Left forelimb (tissue), 1 donor: ENCODE data around the gene WFDC12.

Experiments used
- DNase-seq: peaks from one replicate; pipeline ENCODE4 v3.0.0-alpha.2; 2018; ENCODE audit warnings: low spot score

The WFDC12 gene

DNA sequence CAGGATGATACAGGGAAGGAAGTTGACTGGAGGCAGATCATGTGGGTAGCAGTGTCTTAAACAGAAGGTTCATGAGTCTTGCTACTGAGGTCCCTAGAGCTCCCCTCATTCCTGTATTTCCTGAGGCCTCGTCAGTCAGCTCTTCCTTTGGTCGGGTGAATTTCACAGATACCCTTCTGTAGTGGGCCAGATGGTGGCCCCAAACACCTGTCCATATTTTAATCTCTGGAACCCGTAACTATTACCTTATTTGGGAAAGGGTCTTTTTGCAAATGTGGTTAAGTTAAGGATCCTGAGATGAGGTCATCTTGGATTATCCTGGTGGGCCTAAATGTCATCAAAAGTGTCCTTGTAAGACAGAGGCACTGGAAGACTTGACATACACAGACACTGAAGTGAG lies 32.9 kb downstream of the WFDC12 start:
- no peak for DNase-seq

DNA sequence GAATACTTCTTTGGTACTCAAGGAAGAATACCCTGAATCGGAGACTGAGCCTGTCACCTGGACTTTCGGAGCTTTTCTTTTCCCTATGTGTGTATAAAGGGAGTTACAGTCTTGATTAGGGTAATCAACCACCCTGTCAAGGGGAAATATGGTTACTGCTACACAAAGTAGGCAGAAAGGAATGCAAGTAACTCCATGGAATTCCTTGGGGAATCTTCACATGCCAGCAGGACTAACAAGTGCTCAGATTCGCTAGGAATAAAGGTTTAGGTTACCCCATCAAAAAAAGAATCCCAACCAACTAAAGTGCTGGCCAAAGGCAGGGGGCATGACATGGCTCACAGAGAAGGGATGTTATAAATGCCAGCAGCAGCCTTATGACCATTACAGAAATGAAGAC lies 33.8 kb downstream of the WFDC12 start:
- no peak for DNase-seq

DNA sequence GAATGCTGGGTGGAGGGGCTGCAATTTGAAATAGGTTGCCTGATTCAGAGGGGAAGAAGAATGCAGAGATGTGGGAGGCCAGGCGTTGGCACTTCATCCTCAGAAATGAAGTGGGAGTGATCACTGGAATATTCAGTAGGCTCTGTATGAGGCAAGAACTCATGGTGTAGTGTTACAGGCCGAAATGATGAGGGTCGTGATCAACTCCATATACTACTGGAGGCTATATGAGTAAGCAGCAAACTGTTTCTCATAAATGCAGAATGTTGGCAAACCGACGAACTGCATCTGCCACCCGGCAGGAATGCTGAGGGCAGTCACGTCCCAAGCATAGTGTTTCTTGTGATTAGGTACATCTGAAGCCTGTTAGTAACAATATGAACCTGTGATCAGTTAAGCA lies 36.0 kb downstream of the WFDC12 start:
- DNase-seq, result no peak

DNA sequence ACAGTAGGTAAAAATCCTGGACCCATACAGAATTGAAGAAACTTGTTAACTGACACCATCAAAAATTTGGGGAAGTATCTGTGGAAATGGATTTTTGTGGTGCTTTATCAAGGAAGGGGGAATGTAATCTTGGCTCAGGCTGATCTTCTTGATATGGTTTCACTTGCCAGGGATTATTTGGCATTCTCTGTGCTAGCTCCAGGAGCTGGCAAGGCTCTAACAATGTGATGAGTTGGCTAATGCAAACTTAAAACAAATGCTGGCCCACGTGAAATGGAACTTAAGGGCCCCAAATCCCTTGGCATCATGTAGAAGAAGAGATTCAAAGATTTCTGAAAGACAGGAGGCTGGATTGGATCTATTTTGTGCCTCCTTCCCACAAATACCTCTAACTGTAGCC lies 36.5 kb downstream of the WFDC12 start:
- DNase-seq, result no peak

DNA sequence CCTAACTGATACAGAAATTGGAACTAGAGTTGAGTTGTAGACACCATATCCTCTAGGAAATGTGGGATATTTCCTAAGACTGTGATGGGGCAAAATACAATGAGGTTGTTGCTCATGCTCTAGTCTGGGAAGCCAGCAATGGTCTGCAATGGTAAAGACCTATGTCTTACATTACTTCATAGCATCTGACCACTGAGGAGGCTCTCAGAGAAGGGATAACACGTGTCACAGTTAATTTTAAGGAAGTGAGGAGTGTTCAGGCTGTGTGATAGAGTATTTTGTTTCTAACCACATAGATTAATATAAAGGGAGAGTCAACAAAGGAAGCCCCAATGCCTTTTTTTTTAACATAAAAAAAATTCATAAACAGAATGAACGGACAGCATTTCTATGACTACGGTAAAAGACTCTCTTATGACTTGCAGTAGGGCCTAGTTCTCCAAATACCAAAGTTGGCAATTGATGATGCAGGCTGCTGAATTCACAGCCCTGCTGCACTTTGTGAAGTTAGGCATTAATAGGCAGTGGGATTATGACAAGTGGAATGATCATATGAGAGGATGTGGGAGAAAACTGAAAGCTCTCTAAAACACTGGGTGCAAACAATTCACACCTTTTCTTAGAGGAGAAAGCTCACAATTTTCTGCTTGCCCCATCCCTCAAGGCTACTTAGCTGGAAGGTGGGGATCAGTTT lies 37.0 kb downstream of the WFDC12 start:
- no peak for DNase-seq

DNA sequence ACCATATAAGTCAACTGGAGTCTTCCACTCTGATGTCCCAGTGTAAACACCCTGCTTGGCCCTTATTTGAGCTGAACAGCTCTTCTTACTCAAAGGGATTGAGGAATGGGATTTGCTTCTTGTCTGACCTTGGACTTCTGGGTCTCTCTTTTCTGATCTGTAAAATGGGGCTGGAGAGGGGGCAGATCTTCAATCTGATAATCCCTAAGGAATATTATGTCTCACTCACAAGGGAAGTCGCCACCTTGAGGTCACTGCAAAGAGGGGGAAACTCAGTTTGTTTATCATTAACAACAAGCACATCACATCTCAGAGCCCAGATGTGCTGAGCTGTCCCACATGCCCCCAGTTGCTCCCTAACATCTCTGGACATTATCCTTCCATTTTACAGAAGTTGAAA lies 38.4 kb downstream of the WFDC12 start:
- no peak for DNase-seq

DNA sequence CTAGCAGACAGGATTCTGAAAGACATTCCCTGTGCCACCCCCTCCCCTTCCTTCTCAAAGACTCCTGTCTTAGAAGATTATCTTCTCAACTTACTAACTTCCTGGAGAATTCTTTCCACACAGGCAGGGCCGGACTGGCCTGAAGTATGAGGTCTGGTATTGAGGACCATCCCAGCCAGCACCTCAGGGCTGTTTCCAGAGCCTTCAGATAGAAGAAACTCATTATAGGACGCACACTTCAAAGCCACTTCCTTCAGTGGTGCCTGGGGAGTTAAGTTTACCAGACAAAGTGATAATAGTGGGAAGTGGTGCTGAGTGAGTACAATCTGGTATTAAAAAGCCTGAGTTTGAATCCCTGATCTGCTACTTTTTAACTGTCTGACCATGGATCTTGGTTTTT lies 39.0 kb downstream of the WFDC12 start:
- no peak for DNase-seq

DNA sequence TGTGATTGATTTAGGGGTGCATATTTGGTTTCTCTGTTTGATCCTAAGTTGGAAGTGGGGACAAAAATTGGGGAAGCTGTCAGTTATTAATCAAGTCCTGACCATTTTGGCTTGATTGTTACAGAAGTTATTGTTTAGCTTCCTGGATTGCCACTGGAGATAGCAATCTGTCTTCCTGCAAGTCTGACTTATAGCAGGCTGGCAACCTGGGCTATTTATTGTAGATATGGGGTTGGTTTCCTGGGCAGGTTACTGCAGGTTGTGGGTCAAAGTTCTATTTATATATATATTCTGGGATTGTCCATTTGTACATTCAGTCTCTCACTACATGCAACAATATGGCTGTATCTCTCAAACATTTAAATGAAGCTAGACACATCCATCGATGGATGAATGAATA lies 41.1 kb downstream of the WFDC12 start:
- no peak for DNase-seq

DNA sequence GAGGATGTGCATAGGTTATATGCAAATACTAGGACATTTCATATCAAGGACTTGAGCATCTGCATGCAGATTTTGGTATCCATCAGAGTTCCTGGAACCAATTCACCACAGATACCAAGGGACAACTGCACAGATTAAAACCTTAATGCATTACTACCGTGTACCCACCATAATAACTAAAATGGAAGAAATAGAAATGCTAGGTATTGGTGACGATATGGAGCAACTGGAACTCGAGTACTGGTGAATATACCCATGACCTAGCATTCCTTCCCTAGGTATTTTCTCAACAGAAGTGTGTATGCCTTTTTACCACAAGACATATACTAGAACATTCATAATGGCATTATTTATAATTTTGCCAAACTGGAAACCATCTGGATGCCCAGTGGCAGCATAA lies 41.8 kb downstream of the WFDC12 start:
- DNase-seq, result no peak

DNA sequence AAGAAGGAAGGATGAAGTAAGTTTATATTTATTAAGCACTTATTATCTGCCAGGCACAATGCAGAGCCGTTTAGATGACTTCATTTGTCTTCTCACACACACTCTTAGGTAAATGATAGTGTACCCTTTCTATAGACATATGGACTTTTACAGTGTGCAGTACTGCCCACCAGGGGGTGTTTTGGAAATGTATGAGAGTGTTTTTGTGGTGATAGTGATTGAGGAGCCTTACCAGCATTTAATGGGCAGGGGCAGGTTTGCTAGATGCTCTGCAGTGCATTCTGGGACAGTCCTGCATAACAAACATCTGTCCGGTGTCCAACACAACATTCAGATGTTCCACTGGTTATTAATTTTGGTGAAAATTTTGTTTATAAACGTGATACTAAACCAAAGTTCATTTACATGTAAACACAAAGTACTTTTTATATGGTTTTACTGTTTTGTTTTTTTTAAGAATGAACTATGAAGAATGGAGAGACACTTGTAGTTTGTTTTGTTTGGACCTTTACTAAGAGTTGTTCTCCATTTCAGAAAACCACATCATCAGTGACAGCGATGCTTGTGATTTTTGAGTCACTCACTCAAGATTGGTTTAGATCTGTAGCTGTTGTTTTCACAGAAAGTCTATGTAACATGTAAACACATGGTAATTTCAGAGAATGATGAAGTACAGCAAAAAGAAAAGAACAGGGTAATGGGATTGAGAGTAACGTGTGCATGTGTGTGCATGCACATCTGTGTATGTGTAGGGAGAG lies 43.2 kb downstream of the WFDC12 start:
- no peak for DNase-seq

DNA sequence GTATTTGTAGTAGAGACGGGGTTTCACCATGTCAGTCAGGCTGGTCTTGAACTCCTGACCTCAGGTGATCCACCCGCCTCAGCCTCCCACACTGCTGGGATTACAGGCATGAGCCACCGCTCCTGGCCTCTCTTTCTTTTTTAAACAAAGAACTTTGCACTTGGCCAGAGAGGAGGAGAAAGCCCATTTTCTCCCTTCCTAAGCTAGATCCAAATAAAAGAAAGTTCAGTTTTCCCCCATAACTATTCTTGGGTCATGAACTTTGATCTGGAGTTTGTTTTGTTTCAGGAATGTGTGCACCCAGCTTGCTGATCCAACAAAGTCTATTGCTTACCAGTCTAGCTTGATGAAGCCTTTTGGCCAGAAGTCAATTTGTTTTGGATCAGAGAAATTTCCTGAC lies 46.7 kb downstream of the WFDC12 start:
- DNase-seq, result no peak
